Lower lobe of right lung (tissue), 2 donors: ENCODE data around the gene CCDC92. TPM values are rescaled to one million over a fixed set of nuclear protein-coding genes. Genes with fewer than 3 reads are reported as not detected.

Experiments
- ATAC-seq, 2 donors: fragments of 200-7000 bp; cut with Tn5 transposase; one replicate each; pipeline ENCODE4 v1.9.1; 2020 to 2022; ENCODE audit warnings: mild to moderate bottlenecking in 2 of 2, moderate library complexity in 2 of 2
- DNase-seq: peaks from one replicate; pipeline ENCODE4 v3.0.0-alpha.2; 2020
- H3K27ac ChIP-seq: fragments of 200-600 bp; one replicate; pipeline ENCODE4 v1.8.0; 2022
- H3K27me3 ChIP-seq: fragments of 200-600 bp; one replicate; pipeline ENCODE4 v1.8.0; 2022; ENCODE audit warnings: low read depth
- H3K36me3 ChIP-seq: fragments of 200-600 bp; one replicate; pipeline ENCODE4 v1.8.0; 2022; ENCODE audit warnings: mild to moderate bottlenecking
- H3K4me1 ChIP-seq: fragments of 200-600 bp; one replicate; pipeline ENCODE4 v1.8.0; 2022
- H3K4me3 ChIP-seq: fragments of 200-600 bp; one replicate; pipeline ENCODE4 v1.8.0; 2022; ENCODE audit warnings: mild to moderate bottlenecking
- H3K9me3 ChIP-seq: fragments of 200-600 bp; one replicate; pipeline ENCODE4 v1.8.0; 2022
- intact Hi-C: fragments of 100-400 bp; cut with DNase I; formaldehyde crosslinking; loops from one replicate; pipeline ENCODE4 v1.11.0; 2022
- total RNA-seq: library from RNA; stranded (reverse); fragmentation: NEBNext Ultra II Directional; extraction: Animal tissue kit (Norgen Biotek cat#: 25700); gene quantifications from one replicate; pipeline ENCODE4 v1.2.1, GENCODE V29; 2021
- TF ChIP-seq, protein P1 (sequence below): fragments of 200-600 bp; IDR thresholded peaks from one replicate; pipeline ENCODE4 v1.8.0; 2022; ENCODE audit warnings: antibody characterized with exemption, mild to moderate bottlenecking
- donor health status: DM: no; HTN: yes; CAD: no; lungs with severe emphysema.

The CCDC92 gene
- total RNA-seq, 1 donor from 2014 or later: 47.6 TPM

DNA sequence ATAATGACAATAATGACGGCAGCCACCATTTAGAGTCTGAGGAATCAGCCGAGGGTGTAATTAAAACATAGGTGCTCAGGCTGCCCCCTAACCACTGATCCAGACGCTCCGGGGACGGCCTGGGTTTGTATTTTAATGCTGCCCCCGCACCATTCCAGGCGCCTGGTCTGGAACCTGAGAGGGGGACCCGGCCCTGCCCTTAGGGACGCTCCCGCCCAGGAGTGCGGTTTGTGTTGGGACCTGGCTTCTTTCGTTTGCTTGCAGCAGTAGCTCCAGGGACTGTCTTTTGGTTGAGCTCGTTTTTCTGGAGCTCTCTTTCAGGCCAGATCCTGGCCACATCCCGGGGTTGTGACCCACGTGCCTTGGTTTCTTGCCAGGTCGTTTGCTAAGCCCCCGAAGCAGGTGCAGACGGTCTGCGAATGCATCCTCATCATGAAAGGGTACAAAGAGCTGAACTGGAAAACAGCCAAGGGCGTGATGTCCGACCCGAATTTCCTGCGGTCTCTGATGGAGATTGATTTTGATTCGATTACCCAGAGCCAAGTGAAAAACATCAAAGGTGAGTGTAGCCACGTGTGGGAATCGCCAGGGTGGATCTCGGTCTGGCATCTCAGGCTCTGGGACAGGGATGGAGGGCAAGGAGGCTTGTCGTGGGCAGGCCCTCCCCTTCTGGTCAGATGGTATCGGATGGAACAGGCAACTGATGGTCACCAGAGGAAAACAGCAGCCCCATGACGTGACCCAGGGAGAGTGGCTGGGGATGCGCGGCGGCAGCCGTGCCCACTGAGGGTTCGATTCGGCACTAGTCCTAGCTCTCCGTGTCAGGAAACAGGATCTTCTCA lies 63.5 kb downstream of the CCDC92 start:
- Histone ChIP-seq H3K27me3 (no peaks in the 10 kb centered on the region), H3K4me1 (no peaks in the 10 kb centered on the region), H3K27ac (no peak overlapping the region), H3K9me3 (no peaks in the 10 kb centered on the region), H3K36me3 (no peaks in the 10 kb centered on the region), H3K4me3 (no peak overlapping the region)
- no peak for ATAC-seq
- TF ChIP-seq, protein P1, sequence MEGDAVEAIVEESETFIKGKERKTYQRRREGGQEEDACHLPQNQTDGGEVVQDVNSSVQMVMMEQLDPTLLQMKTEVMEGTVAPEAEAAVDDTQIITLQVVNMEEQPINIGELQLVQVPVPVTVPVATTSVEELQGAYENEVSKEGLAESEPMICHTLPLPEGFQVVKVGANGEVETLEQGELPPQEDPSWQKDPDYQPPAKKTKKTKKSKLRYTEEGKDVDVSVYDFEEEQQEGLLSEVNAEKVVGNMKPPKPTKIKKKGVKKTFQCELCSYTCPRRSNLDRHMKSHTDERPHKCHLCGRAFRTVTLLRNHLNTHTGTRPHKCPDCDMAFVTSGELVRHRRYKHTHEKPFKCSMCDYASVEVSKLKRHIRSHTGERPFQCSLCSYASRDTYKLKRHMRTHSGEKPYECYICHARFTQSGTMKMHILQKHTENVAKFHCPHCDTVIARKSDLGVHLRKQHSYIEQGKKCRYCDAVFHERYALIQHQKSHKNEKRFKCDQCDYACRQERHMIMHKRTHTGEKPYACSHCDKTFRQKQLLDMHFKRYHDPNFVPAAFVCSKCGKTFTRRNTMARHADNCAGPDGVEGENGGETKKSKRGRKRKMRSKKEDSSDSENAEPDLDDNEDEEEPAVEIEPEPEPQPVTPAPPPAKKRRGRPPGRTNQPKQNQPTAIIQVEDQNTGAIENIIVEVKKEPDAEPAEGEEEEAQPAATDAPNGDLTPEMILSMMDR: no peak
- intact Hi-C loops: loop anchor here (10.0 kb wide), 1 partner anchor 76 kb away; no protein-coding TSS in a partner anchor
- DNase-seq: no peak

DNA sequence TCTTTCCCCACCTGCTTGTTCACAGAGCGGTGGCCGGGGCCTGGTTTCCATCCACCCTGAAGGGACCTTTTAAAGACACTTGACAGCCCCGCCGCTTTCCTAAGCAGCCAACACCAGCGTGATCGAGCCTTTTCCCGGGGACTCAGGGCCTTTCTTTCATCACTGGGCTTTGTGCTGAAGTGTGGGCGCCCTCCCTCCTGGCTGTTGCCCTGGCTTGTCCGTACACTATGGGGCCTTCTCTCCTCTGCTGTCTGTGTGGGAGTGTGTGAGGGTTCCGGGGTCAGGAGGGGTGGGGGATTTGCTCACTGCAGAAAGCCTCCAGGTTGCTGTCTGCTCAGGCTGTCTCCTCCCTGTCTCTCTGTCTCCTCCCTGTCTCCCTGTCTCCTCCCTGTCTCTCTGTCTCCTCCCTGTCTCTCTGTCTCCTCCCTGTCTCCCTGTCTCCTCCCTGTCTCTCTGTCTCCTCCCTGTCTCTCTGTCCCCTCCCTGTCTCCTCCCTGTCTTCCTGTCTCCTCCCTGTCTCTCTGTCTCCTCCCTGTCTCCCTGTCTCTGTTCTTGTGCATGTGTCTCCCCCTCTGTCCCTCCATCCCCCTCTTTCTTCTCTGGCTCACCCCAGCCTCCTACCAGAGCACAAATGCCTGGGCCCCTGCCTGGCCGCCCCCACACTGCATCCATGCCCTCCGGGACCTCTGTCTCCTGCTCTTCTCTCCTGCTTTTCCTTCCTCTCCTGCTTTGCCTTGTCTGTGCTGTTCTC lies 64.7 kb downstream of the CCDC92 start:
- intact Hi-C loops: loop anchor here (10.0 kb wide), 1 partner anchor 77 kb away; no protein-coding TSS in a partner anchor
- ATAC-seq (no peak), DNase-seq (no peak)
- Histone ChIP-seq H3K27ac (no peak overlapping the region), H3K9me3 (no peaks in the 10 kb centered on the region), H3K4me1 (no peaks in the 10 kb centered on the region), H3K4me3 (no peak overlapping the region), H3K36me3 (no peaks in the 10 kb centered on the region), H3K27me3 (no peaks in the 10 kb centered on the region)
- TF ChIP-seq, protein P1: no peak

DNA sequence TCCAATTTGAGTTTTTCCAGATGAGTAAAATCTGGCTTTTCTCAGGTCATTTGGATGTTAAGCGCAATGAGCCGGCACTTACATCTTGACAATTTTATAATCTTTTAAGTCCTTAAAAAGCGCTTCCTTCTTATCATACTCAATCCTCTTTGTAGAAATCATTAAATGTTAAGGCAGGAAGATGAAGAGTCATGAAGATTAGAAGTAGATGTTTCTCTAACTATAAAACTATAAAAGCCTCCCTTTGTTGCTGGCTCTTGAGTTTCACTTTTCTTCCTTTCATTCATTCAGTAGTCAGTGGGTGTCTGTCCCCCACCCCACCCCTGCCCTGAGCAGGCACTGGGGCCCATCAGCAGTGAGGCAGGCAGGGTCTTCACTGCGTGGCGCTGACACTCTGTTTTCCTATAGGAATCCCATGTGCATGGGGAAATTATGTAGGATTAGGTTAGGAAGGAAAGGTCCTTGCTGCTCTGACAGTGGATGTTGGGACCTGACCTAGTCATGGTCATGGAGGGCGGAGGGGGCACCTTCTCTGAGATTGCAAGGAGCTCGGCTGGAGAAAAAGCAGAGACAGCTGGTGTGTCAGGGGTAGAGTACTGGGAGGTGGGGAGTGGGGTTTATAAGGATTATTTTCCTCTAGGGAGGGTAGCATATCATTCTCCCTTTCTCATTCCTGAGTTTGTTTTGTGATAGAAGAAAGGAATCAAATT lies 65.8 kb downstream of the CCDC92 start:
- ATAC-seq (no peak), DNase-seq (no peak)
- Histone ChIP-seq H3K27me3 (no peaks in the 10 kb centered on the region), H3K4me1 (no peaks in the 10 kb centered on the region), H3K4me3 (no peak overlapping the region), H3K9me3 (no peaks in the 10 kb centered on the region), H3K27ac (no peak overlapping the region), H3K36me3 (no peaks in the 10 kb centered on the region)
- TF ChIP-seq, protein P1: no peak
- intact Hi-C loops: loop anchor here (10.0 kb wide), 1 partner anchor 78 kb away; no protein-coding TSS in a partner anchor

DNA sequence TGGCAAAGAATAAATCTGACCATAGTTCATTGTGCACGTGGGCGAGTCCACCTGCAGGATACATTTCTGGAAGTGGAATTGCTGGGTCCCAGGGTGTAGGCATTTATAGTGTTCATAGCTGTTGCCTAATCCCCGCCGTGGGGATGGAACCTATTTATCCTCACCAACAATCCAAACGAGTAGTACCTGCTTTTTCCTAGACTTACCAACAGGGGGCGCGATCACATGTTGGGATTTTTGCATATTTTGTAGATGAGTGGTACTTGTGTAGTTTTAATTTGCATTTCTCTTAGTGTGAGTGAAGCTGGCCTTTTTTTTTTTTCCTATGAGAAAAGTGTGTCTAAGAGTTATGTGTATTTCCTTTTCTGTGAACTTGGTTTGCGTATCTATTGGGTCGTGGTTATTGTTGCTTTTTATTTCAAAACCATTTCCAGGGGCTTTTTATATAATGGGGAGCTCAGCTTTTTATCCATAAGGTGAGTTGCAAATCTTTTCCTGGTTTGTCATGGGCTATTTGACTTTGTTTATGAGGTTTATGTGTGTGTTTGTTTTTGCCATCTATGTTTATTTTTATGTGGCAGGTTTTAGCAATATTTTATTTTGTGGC lies 67.2 kb downstream of the CCDC92 start:
- ATAC-seq: peak; percentile 74 to 78

More for the DNA sequence above, 67.2 kb downstream of the CCDC92 start:
- no peak for DNase-seq
- H3K4me3 ChIP-seq: no peak overlapping the region
- H3K36me3 ChIP-seq: no peaks in the 10 kb centered on the region
- TF ChIP-seq, protein P1: peak; percentile 78
- H3K9me3 ChIP-seq: no peaks in the 10 kb centered on the region
- no peak overlapping the region for H3K27ac ChIP-seq
- no peaks in the 10 kb centered on the region for H3K4me1 ChIP-seq
- H3K27me3 ChIP-seq: peaks cover 4% of the 10 kb centered on the region
- intact Hi-C loops: loop anchor here (10.0 kb wide), 1 partner anchor 79 kb away; no protein-coding TSS in a partner anchor
